ENCODE measurements around the gene ITGB1. TPM values are rescaled to one million over a fixed set of nuclear protein-coding genes. Genes with fewer than 3 reads are reported as not detected.

Gene ITGB1
- total RNA-seq, 1 experiment from 2014 or later = 282 TPM

GRCh38 chr10:32890444-32890843, 67.6 kb downstream of the ITGB1 start:
- intact Hi-C loops (cut with micrococcal nuclease; ENCODE audit: unreplicated experiment) = no loop called here
- no peaks in the 10 kb centered on the region for H3K4me1 ChIP-seq (ENCODE audit: insufficient read depth, low read length, poor library complexity, severe bottlenecking)
- no peaks in the 10 kb centered on the region for H3K9me3 ChIP-seq (ENCODE audit: low read depth, low read length, poor library complexity, severe bottlenecking)
- no peak for TF ChIP-seq EZH2 (IDR thresholded peaks at IDR 0.05; ENCODE audit: borderline replicate concordance, low read depth, low read length, poor library complexity, severe bottlenecking)
- no peak for TF ChIP-seq CTCF (conservative IDR thresholded peaks at IDR 0.05; ENCODE audit: low read depth, low read length)
- DNase-seq (ENCODE audit: low spot score) = no peak
- H3K36me3 ChIP-seq (ENCODE audit: insufficient read depth, low read length, poor library complexity, severe bottlenecking) = no peaks in the 10 kb centered on the region
- BruUV-seq (replicated peaks) = no TSS peak
- H3K27me3 ChIP-seq (replicated peaks; ENCODE audit: insufficient read depth, low read depth, low read length, poor library complexity) = no peaks in the 10 kb centered on the region
- ChIA-PET POLR2A (ENCODE audit: low non-redundant PET) (no interaction called here), CTCF (no interaction called here)
- no peak overlapping the region for H3K27ac ChIP-seq (ENCODE audit: low read depth, low read length, poor library complexity, severe bottlenecking)
- H3K4me3 ChIP-seq (ENCODE audit: low read depth, low read length, poor library complexity, severe bottlenecking) = no peak overlapping the region

DNA sequence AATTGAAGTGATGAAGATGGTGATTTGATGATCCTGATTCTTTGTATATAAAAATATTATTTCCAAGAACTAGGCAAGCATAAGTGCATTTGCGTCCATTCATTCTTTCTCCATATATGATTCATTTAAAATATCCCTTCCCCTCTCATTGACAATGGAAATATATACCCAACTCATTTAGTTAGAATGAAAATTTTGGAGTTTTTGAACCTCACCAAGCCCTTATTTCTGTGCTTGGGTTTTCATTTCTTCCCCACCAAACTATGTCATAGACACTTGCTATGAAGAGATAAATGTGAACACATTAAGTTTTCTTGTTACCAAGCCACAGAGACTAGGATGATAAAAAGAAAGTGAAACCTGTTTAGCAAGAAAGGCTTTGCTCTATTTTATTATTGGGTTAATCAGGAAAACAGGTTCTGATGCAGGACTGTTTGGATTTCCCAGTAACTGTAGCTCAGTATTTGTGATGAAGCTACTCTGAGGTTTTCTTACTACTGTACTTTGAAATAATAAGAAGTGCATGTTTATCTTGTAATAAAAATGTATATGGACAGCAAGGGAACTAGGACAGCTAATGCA, 68.3 kb downstream of the ITGB1 start:
- CTCF ChIA-PET = no interaction called here
- POLR2A ChIA-PET (ENCODE audit: low non-redundant PET) = no interaction called here
- H3K9me3 ChIP-seq (ENCODE audit: low read depth, low read length, poor library complexity, severe bottlenecking) = no peaks in the 10 kb centered on the region
- no peak overlapping the region for H3K4me3 ChIP-seq (ENCODE audit: low read depth, low read length, poor library complexity, severe bottlenecking)
- intact Hi-C loops (cut with micrococcal nuclease; ENCODE audit: unreplicated experiment) = no loop called here
- H3K27ac ChIP-seq (ENCODE audit: low read depth, low read length, poor library complexity, severe bottlenecking) = no peak overlapping the region
- H3K36me3 ChIP-seq (ENCODE audit: insufficient read depth, low read length, poor library complexity, severe bottlenecking) = no peaks in the 10 kb centered on the region
- BruUV-seq (replicated peaks) = no TSS peak
- no peaks in the 10 kb centered on the region for H3K4me1 ChIP-seq (ENCODE audit: insufficient read depth, low read length, poor library complexity, severe bottlenecking)
- TF ChIP-seq EZH2 (IDR thresholded peaks at IDR 0.05; ENCODE audit: borderline replicate concordance, low read depth, low read length, poor library complexity, severe bottlenecking) (no peak), CTCF (conservative IDR thresholded peaks at IDR 0.05; ENCODE audit: low read depth, low read length) (no peak)
- no peaks in the 10 kb centered on the region for H3K27me3 ChIP-seq (replicated peaks; ENCODE audit: insufficient read depth, low read depth, low read length, poor library complexity)
- DNase-seq (ENCODE audit: low spot score) = no peak

DNA sequence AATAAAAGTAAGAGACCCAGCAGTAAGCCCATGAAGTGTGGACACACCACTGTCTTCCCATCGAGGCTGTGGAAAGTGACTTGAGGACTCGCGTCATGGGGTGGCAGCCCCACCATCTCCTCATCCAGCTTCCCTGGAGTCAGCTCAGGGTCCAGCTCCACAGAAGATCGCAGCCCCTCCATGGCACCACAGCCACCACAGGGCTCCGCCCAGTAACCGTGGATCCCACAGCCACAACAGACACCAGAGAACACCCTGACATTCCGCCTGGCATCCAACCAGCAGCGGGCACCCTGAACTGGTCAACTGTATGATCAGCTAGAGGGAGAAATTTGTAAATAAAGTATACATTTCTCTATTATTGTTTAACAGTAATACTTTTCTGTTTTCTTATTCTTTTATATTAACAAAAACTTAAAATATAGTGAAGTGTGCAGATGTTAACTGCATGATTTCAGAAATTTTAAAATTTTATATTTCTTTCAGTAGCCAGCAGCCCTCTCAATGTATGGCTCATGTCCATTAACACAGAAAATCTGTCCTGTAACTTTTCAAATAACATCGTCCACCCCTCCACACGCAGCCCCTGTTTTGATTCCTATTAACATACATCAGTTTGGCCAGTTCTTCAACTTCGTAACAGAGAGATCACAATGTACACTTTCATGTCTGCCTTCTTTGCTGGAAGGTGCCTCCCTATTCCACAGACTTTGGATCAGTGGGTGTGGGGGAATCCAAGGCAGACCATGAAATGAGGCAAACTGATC, 69.7 kb downstream of the ITGB1 start:
- no TSS peak for BruUV-seq (replicated peaks)
- no peaks in the 10 kb centered on the region for H3K9me3 ChIP-seq (ENCODE audit: low read depth, low read length, poor library complexity, severe bottlenecking)
- intact Hi-C loops (cut with micrococcal nuclease; ENCODE audit: unreplicated experiment) = no loop called here
- ChIA-PET CTCF (no interaction called here), POLR2A (ENCODE audit: low non-redundant PET) (no interaction called here)
- no peak for DNase-seq (ENCODE audit: low spot score)
- H3K4me1 ChIP-seq (ENCODE audit: insufficient read depth, low read length, poor library complexity, severe bottlenecking) = no peaks in the 10 kb centered on the region
- no peaks in the 10 kb centered on the region for H3K36me3 ChIP-seq (ENCODE audit: insufficient read depth, low read length, poor library complexity, severe bottlenecking)
- H3K4me3 ChIP-seq (ENCODE audit: low read depth, low read length, poor library complexity, severe bottlenecking) = no peak overlapping the region
- H3K27me3 ChIP-seq (replicated peaks; ENCODE audit: insufficient read depth, low read depth, low read length, poor library complexity) = no peaks in the 10 kb centered on the region
- TF ChIP-seq CTCF (conservative IDR thresholded peaks at IDR 0.05; ENCODE audit: low read depth, low read length) = no peak
- no peak for TF ChIP-seq EZH2 (IDR thresholded peaks at IDR 0.05; ENCODE audit: borderline replicate concordance, low read depth, low read length, poor library complexity, severe bottlenecking)
- no peak overlapping the region for H3K27ac ChIP-seq (ENCODE audit: low read depth, low read length, poor library complexity, severe bottlenecking)

Data from A673 (cell line).